GM10847 (cell line): ENCODE results near the gene RNF144A.

Experiments
- POLR2A ChIP-seq: IDR thresholded peaks from 2 replicates; pipeline ENCODE4 v1.6.1; 2011; ENCODE audit not compliant: insufficient read length; ENCODE audit errors: extremely low read depth

The RNF144A gene

DNA sequence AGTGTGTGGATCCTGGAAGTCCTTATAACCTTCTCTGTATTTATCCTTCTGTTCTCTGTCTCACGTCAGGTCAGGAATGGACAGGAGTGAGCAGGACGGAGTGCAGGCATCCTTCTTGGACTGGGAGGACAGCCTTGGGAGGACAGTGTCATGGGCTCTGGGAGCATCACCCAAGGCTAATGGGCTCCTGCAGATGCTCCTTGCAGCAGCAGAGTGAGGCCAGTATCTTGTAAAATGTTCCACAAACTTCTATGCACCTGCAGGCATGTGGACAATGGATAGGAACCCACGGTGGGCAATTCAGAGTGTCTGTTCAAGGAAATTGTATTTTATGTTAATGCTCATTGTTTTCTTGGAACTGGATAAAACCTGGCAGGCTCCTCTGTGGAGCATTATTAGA, 176.2 kb downstream of the RNF144A start:
- no peak for TF ChIP-seq POLR2A
